SKM-1 (cell line): ENCODE results near the gene WDR37.

ENCODE experiments used
- DNase-seq: peaks from one replicate; lab custom pipeline; 2025; ENCODE audit not compliant: unreplicated experiment; lab: John Stamatoyannopoulos, UW

Gene WDR37

DNA sequence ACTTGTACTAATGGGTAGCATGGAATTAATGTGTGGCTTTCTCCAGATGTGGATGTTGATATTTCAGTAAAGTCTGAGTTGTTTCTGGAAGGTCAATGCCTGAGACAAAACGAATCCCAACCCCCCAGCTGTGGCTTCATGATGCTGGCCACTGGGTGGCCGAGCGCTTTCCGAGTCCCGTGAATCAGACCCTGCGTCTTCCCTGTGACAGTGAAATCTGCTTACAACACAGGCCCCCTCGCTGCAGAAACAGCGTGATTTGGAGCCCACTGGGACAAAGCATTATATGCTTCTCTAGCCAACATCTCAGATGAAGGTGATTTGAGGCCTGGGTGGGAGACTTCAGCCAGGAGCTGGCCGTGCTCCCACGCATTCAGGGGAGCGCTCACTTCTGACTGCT, 124.7 kb downstream of the WDR37 start:
- no peak for DNase-seq
